ENCODE measurements around the gene OPCML.

OPCML gene

GRCh38 chr11:132396318-132396717 lies 1136.0 kb downstream of the OPCML start:
- Histone ChIP-seq H3K9ac (ENCODE audit: low read length) (no peak overlapping the region), H3K4me1 (ENCODE audit: low read length) (no peaks in the 10 kb centered on the region), H3K9me2 (replicated peaks; ENCODE audit: insufficient read depth, low read length) (no peaks in the 10 kb centered on the region; the same call in 1 of the 2 replicates), H3K79me2 (ENCODE audit: low read length) (no peaks in the 10 kb centered on the region), H3F3A (ENCODE audit: insufficient read depth, low read length) (no peaks in the 10 kb centered on the region), H3K4me3 (ENCODE audit: low read length) (no peak overlapping the region), H3K9me3 (replicated peaks; ENCODE audit: insufficient read depth, low read length) (no peaks in the 10 kb centered on the region), H3K4me2 (ENCODE audit: low read depth, low read length) (no peak overlapping the region), H3K36me3 (replicated peaks; ENCODE audit: insufficient read depth, low read length) (no peaks in the 10 kb centered on the region), H2AFZ (ENCODE audit: low read length) (no peak overlapping the region), H4K20me1 (ENCODE audit: insufficient read depth, low read length) (no peaks in the 10 kb centered on the region), H3K27ac (ENCODE audit: low read length) (no peak overlapping the region), H3K27me3 (replicated peaks; ENCODE audit: insufficient read depth, low read length) (no peaks in the 10 kb centered on the region)
- no peak for DNase-seq
- TF ChIP-seq EZH2 (optimal IDR thresholded peaks at IDR 0.05; ENCODE audit: low read depth, low read length) (no peak), EZH2phosphoT487 (IDR thresholded peaks at IDR 0.05; ENCODE audit: low read length) (no peak), CTCF (IDR thresholded peaks at IDR 0.05; ENCODE audit: low read length) (no peak)

GRCh38 chr11:132395434-132395833 lies 1136.9 kb downstream of the OPCML start:
- no peaks in the 10 kb centered on the region for H3K9me3 ChIP-seq (replicated peaks; ENCODE audit: insufficient read depth, low read length)
- no peak overlapping the region for H3K4me3 ChIP-seq (ENCODE audit: low read length)
- H3K79me2 ChIP-seq (ENCODE audit: low read length), result no peaks in the 10 kb centered on the region
- no peaks in the 10 kb centered on the region for H3K27me3 ChIP-seq (replicated peaks; ENCODE audit: insufficient read depth, low read length)
- no peak for DNase-seq
- TF ChIP-seq EZH2phosphoT487 (IDR thresholded peaks at IDR 0.05; ENCODE audit: low read length), result no peak
- TF ChIP-seq EZH2 (optimal IDR thresholded peaks at IDR 0.05; ENCODE audit: low read depth, low read length), result no peak
- no peak for TF ChIP-seq CTCF (IDR thresholded peaks at IDR 0.05; ENCODE audit: low read length)
- H3F3A ChIP-seq (ENCODE audit: insufficient read depth, low read length), result no peaks in the 10 kb centered on the region
- no peaks in the 10 kb centered on the region; the same call in 1 of the 2 replicates for H3K9me2 ChIP-seq (replicated peaks; ENCODE audit: insufficient read depth, low read length)
- no peak overlapping the region for H3K4me2 ChIP-seq (ENCODE audit: low read depth, low read length)
- H3K27ac ChIP-seq (ENCODE audit: low read length), result no peak overlapping the region
- no peaks in the 10 kb centered on the region for H3K4me1 ChIP-seq (ENCODE audit: low read length)
- H2AFZ ChIP-seq (ENCODE audit: low read length), result no peak overlapping the region
- H4K20me1 ChIP-seq (ENCODE audit: insufficient read depth, low read length), result no peaks in the 10 kb centered on the region
- no peak overlapping the region for H3K9ac ChIP-seq (ENCODE audit: low read length)
- no peaks in the 10 kb centered on the region for H3K36me3 ChIP-seq (replicated peaks; ENCODE audit: insufficient read depth, low read length)

GRCh38 chr11:132379540-132379939 lies 1152.8 kb downstream of the OPCML start:
- Histone ChIP-seq H3F3A (ENCODE audit: insufficient read depth, low read length) (no peaks in the 10 kb centered on the region), H3K79me2 (ENCODE audit: low read length) (no peaks in the 10 kb centered on the region), H3K36me3 (replicated peaks; ENCODE audit: insufficient read depth, low read length) (no peaks in the 10 kb centered on the region), H4K20me1 (ENCODE audit: insufficient read depth, low read length) (no peaks in the 10 kb centered on the region), H3K4me3 (ENCODE audit: low read length) (no peak overlapping the region), H3K9me3 (replicated peaks; ENCODE audit: insufficient read depth, low read length) (no peaks in the 10 kb centered on the region), H2AFZ (ENCODE audit: low read length) (no peak overlapping the region), H3K27me3 (replicated peaks; ENCODE audit: insufficient read depth, low read length) (no peaks in the 10 kb centered on the region), H3K4me2 (ENCODE audit: low read depth, low read length) (no peak overlapping the region), H3K9me2 (replicated peaks; ENCODE audit: insufficient read depth, low read length) (no peaks in the 10 kb centered on the region), H3K27ac (ENCODE audit: low read length) (no peak overlapping the region), H3K9ac (ENCODE audit: low read length) (no peak overlapping the region), H3K4me1 (ENCODE audit: low read length) (no peaks in the 10 kb centered on the region)
- peak; percentile 5 for DNase-seq
- TF ChIP-seq EZH2 (optimal IDR thresholded peaks at IDR 0.05; ENCODE audit: low read depth, low read length), result no peak
- no peak for TF ChIP-seq EZH2phosphoT487 (IDR thresholded peaks at IDR 0.05; ENCODE audit: low read length)
- no peak for TF ChIP-seq CTCF (IDR thresholded peaks at IDR 0.05; ENCODE audit: low read length)
